Thoracic aorta (tissue), 2 donors: Measurements from ENCODE around the gene RICTOR. TPM values are rescaled to one million over a fixed set of nuclear protein-coding genes. Genes with fewer than 3 reads are reported as not detected.
"Not testable (repeated sequence)": the region's sequence is repeated elsewhere in the genome, so short reads cannot be mapped to it uniquely, and the experiment has no call there.

Source experiments
- ATAC-seq: fragments of 150-250 bp; one replicate; pipeline ENCODE4 v1.8.0; 2017; ENCODE audit warnings: low read depth; ENCODE audit not compliant: insufficient number of reproducible peaks, low FRiP score
- DNase-seq: peaks from one replicate; pipeline ENCODE4 v3.0.0-alpha.2; 2020; ENCODE audit warnings: low spot score
- H3K27ac ChIP-seq, 2 donors: fragments of 200-600 bp; sonication (generic); 1 replicate in 1 of 2; 2 replicates in 1 of 2; pipeline ENCODE4 v1.5.1; 2016; ENCODE audit warnings: mild to moderate bottlenecking in 2 of 2, moderate library complexity in 2 of 2
- H3K27me3 ChIP-seq: fragments of 200-600 bp; sonication (generic); replicated peaks from 2 replicates; pipeline ENCODE4 v1.6.0; 2016; ENCODE audit warnings: mild to moderate bottlenecking; ENCODE audit not compliant: insufficient read depth
- H3K36me3 ChIP-seq: fragments of 200-600 bp; sonication (generic); one replicate; pipeline ENCODE4 v1.5.1; 2016
- H3K4me1 ChIP-seq, 2 donors: fragments of 200-600 bp; sonication (generic); 1 replicate in 1 of 2; 2 replicates in 1 of 2; pipeline versions ENCODE4 v1.5.1 to v1.6.0; 2016; ENCODE audit warnings: low read depth in 2 of 2, mild to moderate bottlenecking in 1 of 2; ENCODE audit not compliant: control insufficient read depth in 1 of 2
- H3K4me3 ChIP-seq: fragments of 200-600 bp; sonication (generic); 2 replicates; pipeline ENCODE4 v1.5.1; 2016; ENCODE audit warnings: mild to moderate bottlenecking
- H3K9me3 ChIP-seq: fragments of 200-600 bp; sonication (generic); 2 replicates; pipeline ENCODE4 v1.5.1; 2016
- CTCF ChIP-seq: fragments of 200-600 bp; sonication (generic); IDR thresholded peaks from one replicate; pipeline ENCODE4 v1.5.1; 2019; ENCODE audit warnings: antibody characterized with exemption
- total RNA-seq, 2 donors: library from RNA; depleted of rRNA; stranded (reverse); fragments of >200 nt; gene quantifications; one replicate each; pipeline versions ENCODE4 v1.1.0 to v1.2.3, GENCODE V29; 2016

RICTOR gene
- total RNA-seq, 2 donors from 2014 or later, result 35.6 to 50.4 TPM

- TF ChIP-seq CTCF, result no peak
- Histone ChIP-seq H3K27ac (no peak overlapping the region), H3K9me3 (no peaks in the 10 kb centered on the region), H3K4me3 (no peak overlapping the region), H3K4me1 (peaks cover 0 to 4% of the 10 kb centered on the region in 2 donors), H3K36me3 (no peaks in the 10 kb centered on the region), H3K27me3 (no peaks in the 10 kb centered on the region)
- ATAC-seq, result no peak
- no peak for DNase-seq
These were observed 33.3 kb downstream of the RICTOR start for GRCh38 chr5:39040875-39041274.

- not testable (repeated sequence) for H3K36me3 ChIP-seq, ATAC-seq, H3K4me3 ChIP-seq, H3K27me3 ChIP-seq, H3K27ac ChIP-seq, H3K9me3 ChIP-seq, DNase-seq
- peaks cover 11 to 20% of the 10 kb centered on the region in 2 donors for H3K4me1 ChIP-seq
These were observed 39.7 kb downstream of the RICTOR start for GRCh38 chr5:39034493-39034892.

DNA sequence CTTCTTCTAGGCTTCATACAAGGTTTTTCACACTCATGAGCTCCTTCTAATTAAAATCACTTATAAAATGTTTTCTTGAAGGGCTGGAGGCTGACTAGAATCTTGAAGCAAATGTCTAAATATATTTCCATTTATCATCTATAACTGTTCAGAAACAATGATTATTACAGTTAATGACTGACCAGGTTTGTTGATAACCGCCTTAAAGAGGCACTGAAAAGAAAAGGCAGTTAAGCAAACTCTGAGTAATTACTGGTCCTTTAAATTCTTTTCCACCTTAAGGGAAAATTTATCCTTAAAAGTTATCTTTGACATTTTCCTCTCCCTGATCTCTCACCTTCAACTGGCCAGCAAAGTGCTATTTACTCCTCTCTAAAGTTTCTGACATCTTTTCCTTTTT is 43.2 kb downstream of the RICTOR start:
- DNase-seq (no peak), ATAC-seq (no peak)
- Histone ChIP-seq H3K36me3 (no peaks in the 10 kb centered on the region), H3K4me3 (no peak overlapping the region), H3K27me3 (no peaks in the 10 kb centered on the region), H3K27ac (no peak overlapping the region), H3K4me1 (peaks cover 11 to 20% of the 10 kb centered on the region in 2 donors), H3K9me3 (peaks cover 2% of the 10 kb centered on the region)
- TF ChIP-seq CTCF, result no peak

GRCh38 chr5:39025456-39025855 is 48.7 kb downstream of the RICTOR start:
- H3K36me3 ChIP-seq, result no peaks in the 10 kb centered on the region
- peaks cover 2% of the 10 kb centered on the region for H3K9me3 ChIP-seq
- no peaks in the 10 kb centered on the region for H3K27me3 ChIP-seq
- H3K27ac ChIP-seq, result no peak overlapping the region
- no peak for ATAC-seq
- DNase-seq, result no peak
- TF ChIP-seq CTCF, result no peak
- H3K4me3 ChIP-seq, result no peak overlapping the region
- peaks cover 8 to 11% of the 10 kb centered on the region in 2 donors for H3K4me1 ChIP-seq

DNA sequence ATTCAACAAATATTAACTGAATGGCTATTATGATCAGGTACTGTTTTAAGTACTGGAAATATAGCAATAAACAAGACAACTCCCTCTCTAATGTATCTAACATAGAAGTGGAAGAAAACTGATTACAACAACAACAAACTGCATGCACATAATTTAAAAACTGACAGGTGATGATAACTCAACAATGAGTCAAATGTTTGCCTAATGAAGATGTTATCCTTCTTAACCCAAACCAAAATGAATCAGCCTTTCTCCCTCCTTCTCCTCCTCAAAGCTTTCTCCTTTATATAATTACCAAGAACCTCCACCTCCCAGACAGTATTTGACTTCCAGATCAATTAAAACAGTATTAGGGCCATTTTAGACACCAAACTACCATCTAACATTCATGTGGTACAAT is 49.3 kb downstream of the RICTOR start:
- Histone ChIP-seq H3K27me3 (no peaks in the 10 kb centered on the region), H3K4me1 (peaks cover 8 to 11% of the 10 kb centered on the region in 2 donors), H3K36me3 (peaks cover under 1% of the 10 kb centered on the region), H3K9me3 (peaks cover 2% of the 10 kb centered on the region), H3K27ac (no peak overlapping the region), H3K4me3 (no peak overlapping the region)
- no peak for TF ChIP-seq CTCF
- no peak for DNase-seq
- no peak for ATAC-seq

- no peak for ATAC-seq
- Histone ChIP-seq H3K9me3 (peaks cover 2% of the 10 kb centered on the region), H3K4me3 (no peak overlapping the region), H3K27me3 (no peaks in the 10 kb centered on the region), H3K4me1 (peaks cover 8 to 11% of the 10 kb centered on the region in 2 donors), H3K36me3 (peaks cover 4% of the 10 kb centered on the region), H3K27ac (no peak overlapping the region)
- DNase-seq, result no peak
- TF ChIP-seq CTCF, result no peak
These were observed 50.2 kb downstream of the RICTOR start for GRCh38 chr5:39024005-39024404.
